Left lung (tissue), 10 donors: ENCODE results near the gene RAB7A. TPM values are rescaled to one million over a fixed set of nuclear protein-coding genes. Genes with fewer than 3 reads are reported as not detected.
A peak's percentile ranks its signal among the peaks of the same experiment; 100 is the strongest.
"Not testable (repeated sequence)": the region's sequence is repeated elsewhere in the genome, so short reads cannot be mapped to it uniquely, and the experiment has no call there.

Experiments used
- ATAC-seq: fragments of 200-7000 bp; cut with Tn5 transposase; one replicate; pipeline ENCODE4 v1.9.1; 2020; ENCODE audit warnings: moderate library complexity
- DNase-seq, 4 donors: peaks; one replicate each; pipeline ENCODE4 v3.0.0-alpha.2; 2013 to 2020
- H3K27ac ChIP-seq, 2 donors: fragments of 200-600 bp; sonication (generic) in 1 of 2; one replicate each; pipeline versions ENCODE4 v1.5.0 to v1.8.0; 2020 to 2021
- H3K27me3 ChIP-seq, 2 donors: fragments of 200-600 bp; sonication (generic) in 1 of 2; one replicate each; pipeline versions ENCODE4 v1.5.0 to v1.8.0; 2020 to 2021
- H3K36me3 ChIP-seq, 2 donors: fragments of 200-600 bp; sonication (generic) in 1 of 2; one replicate each; pipeline versions ENCODE4 v1.5.0 to v1.8.0; 2020 to 2021
- H3K4me1 ChIP-seq, 2 donors: fragments of 200-600 bp; one replicate each; pipeline ENCODE4 v1.8.0; 2021
- H3K4me3 ChIP-seq, 2 donors: fragments of 200-600 bp; sonication (generic) in 1 of 2; one replicate each; pipeline versions ENCODE4 v1.5.0 to v1.8.0; 2020 to 2021; ENCODE audit warnings: mild to moderate bottlenecking in 1 of 2
- H3K9me3 ChIP-seq, 2 donors: fragments of 200-600 bp; sonication (generic) in 1 of 2; one replicate each; pipeline versions ENCODE4 v1.5.0 to v1.8.0; 2020 to 2021
- intact Hi-C, 2 donors: fragments of 100-400 bp; cut with DNase I; formaldehyde crosslinking; loops; one replicate each; pipeline versions ENCODE4 v1.11.2 to v1.14.2; 2022
- polyA plus RNA-seq, 6 donors: library from polyadenylated mRNA; unstranded; fragments of 120-200 nt; gene quantifications; one replicate each; pipeline ENCODE4 v1.2.1, GENCODE V29; 2013; ENCODE audit not compliant: insufficient read length in 6 of 6
- total RNA-seq, 2 donors: library from RNA; stranded (reverse); fragmentation: NEBNext Ultra II Directional; extraction: Animal tissue kit (Norgen Biotek cat#: 25700); gene quantifications; one replicate each; pipeline ENCODE4 v1.2.1, GENCODE V29; 2021
- TF ChIP-seq, protein P1 (sequence below), 2 donors: fragments of 200-600 bp; sonication (generic) in 1 of 2; IDR thresholded peaks; one replicate each; pipeline versions ENCODE4 v1.5.0 to v1.8.0; 2021; ENCODE audit warnings: antibody characterized with exemption in 2 of 2
- donor health status: DM: no; HTN: yes; CAD: no.
- donor health status: DM: no; HTN: no; CAD: no.

RAB7A gene
- total and polyA plus RNA-seq, 8 donors: 162 to 336 (median 195) TPM

DNA sequence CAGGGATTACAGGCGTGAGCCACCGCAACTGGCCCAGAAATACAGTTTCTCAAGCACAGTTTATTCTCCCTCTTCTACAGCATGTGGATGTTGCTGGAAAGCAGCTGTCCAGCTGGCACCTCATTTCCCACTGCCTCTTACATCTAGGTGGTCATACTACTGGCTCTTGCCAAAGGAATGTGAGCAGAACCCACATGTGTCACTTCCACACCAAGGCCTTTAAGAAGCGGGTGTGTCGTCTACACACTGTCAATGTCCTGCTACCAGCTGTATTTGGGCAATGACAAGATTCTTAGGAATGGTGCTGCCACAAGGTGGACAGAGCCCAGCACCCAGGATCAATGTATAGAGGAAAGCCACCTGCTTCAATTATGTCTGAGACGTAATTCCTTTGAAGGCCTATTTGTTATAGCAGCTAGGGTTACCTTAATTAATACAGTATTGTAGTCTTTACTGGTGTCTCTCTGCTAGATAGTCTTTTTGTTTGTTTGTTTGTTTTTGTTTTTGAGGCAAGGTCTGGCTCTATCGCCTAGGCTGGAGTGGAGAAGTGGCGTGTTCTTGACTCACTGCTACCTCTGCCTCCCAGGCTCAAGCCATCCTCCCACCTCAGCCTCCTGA, 15.1 kb upstream of the RAB7A start:
- TF ChIP-seq, protein P1, sequence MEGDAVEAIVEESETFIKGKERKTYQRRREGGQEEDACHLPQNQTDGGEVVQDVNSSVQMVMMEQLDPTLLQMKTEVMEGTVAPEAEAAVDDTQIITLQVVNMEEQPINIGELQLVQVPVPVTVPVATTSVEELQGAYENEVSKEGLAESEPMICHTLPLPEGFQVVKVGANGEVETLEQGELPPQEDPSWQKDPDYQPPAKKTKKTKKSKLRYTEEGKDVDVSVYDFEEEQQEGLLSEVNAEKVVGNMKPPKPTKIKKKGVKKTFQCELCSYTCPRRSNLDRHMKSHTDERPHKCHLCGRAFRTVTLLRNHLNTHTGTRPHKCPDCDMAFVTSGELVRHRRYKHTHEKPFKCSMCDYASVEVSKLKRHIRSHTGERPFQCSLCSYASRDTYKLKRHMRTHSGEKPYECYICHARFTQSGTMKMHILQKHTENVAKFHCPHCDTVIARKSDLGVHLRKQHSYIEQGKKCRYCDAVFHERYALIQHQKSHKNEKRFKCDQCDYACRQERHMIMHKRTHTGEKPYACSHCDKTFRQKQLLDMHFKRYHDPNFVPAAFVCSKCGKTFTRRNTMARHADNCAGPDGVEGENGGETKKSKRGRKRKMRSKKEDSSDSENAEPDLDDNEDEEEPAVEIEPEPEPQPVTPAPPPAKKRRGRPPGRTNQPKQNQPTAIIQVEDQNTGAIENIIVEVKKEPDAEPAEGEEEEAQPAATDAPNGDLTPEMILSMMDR (IDR thresholded peaks at IDR 0.05): no peak
- Histone ChIP-seq H3K9me3 (no peaks in the 10 kb centered on the region), H3K4me1 (peaks cover 0 to 13% of the 10 kb centered on the region in 2 donors), H3K27ac (no peak overlapping the region), H3K4me3 (no peak overlapping the region), H3K36me3 (no peaks in the 10 kb centered on the region), H3K27me3 (no peaks in the 10 kb centered on the region)
- ATAC-seq (no peak), DNase-seq (no peak)
- intact Hi-C loops: no loop called here

DNA sequence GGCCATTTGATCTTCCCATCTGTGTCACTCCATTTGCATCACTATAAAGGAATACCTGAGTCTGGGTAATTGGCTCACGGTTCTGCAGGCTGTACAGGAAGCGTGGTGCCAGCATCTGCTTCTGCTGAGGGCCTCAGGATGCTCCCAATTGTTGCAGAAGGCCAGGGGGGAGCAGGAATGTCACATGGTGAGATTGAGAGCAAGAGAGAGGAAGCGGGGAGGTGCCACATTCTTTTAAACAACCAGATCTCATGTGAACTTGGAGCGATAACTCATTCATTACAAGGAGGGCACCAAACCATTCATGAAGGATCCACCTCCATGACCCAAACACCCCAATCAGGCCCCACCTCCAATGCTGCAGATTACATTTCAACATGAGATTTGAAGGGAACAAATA, 13.1 kb upstream of the RAB7A start:
- H3K27me3 ChIP-seq: no peaks in the 10 kb centered on the region
- DNase-seq (no peak), ATAC-seq (no peak)
- peaks cover 0 to 13% of the 10 kb centered on the region in 2 donors for H3K4me1 ChIP-seq
- no peaks in the 10 kb centered on the region for H3K36me3 ChIP-seq
- no peak overlapping the region for H3K27ac ChIP-seq
- intact Hi-C loops: no loop called here
- no peaks in the 10 kb centered on the region for H3K9me3 ChIP-seq
- no peak overlapping the region for H3K4me3 ChIP-seq
- TF ChIP-seq, protein P1 (IDR thresholded peaks at IDR 0.05): no peak

GRCh38 chr3:128714887-128715491, 11.0 kb upstream of the RAB7A start:
- Histone ChIP-seq H3K36me3 (no peaks in the 10 kb centered on the region), H3K4me3 (no peak overlapping the region), H3K4me1 (peaks cover 0 to 23% of the 10 kb centered on the region in 2 donors), H3K9me3 (no peaks in the 10 kb centered on the region), H3K27me3 (no peaks in the 10 kb centered on the region), H3K27ac (peak overlapping the region in 1 of 2 donors; percentile 57)
- intact Hi-C loops: no loop called here
- DNase-seq (peak in 1 of 4 donors; percentile 43), ATAC-seq (peak; percentile 62)
- TF ChIP-seq, protein P1 (IDR thresholded peaks at IDR 0.05): no peak

- DNase-seq (peak in 1 of 4 donors; percentile 59), ATAC-seq (peak; percentile 33)
- H3K9me3 ChIP-seq, H3K27me3 ChIP-seq, H3K27ac ChIP-seq, intact Hi-C loops, H3K36me3 ChIP-seq, H3K4me3 ChIP-seq: not testable (repeated sequence)
- peaks cover 0 to 23% of the 10 kb centered on the region in 2 donors for H3K4me1 ChIP-seq
These were observed 7.1 kb upstream of the RAB7A start for GRCh38 chr3:128718892-128719291.

DNA sequence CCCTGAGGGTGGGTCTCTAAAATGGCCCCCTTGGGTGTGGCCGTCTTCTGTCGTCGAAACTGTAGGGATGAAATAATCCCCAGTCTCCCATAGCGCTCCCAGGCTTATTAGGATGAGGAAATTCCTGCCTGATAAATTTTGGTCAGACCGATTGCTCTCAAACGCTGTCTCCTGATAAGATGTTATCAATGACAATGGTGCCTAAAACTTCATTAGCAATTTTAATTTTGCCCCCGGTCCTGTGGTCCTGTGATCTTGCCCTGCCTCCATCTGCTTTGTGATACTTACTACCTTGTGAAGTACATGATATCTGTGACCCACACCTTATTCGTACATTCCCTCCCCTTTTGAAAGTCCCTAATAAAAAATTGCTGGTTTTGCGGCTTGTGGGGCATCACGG, 5.1 kb upstream of the RAB7A start:
- no peak for ATAC-seq
- no peaks in the 10 kb centered on the region for H3K9me3 ChIP-seq
- no peaks in the 10 kb centered on the region for H3K27me3 ChIP-seq
- H3K27ac ChIP-seq: no peak overlapping the region
- no peak overlapping the region for H3K4me3 ChIP-seq
- DNase-seq: no peak
- H3K4me1 ChIP-seq: peaks cover 0 to 17% of the 10 kb centered on the region in 2 donors
- intact Hi-C loops: no loop called here
- TF ChIP-seq, protein P1 (IDR thresholded peaks at IDR 0.05): no peak
- no peaks in the 10 kb centered on the region for H3K36me3 ChIP-seq
